Eye (tissue), 1 donor: Measurements from ENCODE around the gene FCGBP.
"Not testable (repeated sequence)": the region's sequence is repeated elsewhere in the genome, so short reads cannot be mapped to it uniquely, and the experiment has no call there.

Experiments
- DNase-seq: peaks from one replicate; pipeline ENCODE4 v3.0.0-alpha.2; 2015

FCGBP gene

DNA sequence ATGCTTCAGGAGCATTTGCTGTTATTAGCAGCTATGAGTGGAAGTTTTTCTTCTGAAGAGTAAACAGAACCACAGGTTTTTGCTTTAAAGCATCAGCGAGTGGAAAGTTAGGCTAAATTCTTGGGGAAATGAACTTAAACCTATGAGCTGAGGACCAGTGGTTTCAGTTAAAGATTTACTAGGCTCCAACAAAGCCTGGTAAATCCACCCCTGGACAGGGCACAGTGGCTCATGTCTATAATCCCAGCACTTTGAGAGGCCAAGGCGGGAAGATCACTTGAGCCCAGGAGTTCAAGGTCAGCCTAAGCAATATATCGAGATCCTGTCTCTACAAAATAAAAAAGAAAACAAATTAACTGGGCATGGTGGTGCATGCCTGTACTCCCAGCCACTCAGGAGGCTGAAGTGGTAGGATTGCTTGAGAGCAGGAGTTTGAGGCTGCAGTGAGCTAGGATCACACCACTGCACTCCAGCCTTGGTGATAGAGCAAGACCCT is 46.9 kb downstream of the FCGBP start:
- not testable (repeated sequence) for DNase-seq

DNA sequence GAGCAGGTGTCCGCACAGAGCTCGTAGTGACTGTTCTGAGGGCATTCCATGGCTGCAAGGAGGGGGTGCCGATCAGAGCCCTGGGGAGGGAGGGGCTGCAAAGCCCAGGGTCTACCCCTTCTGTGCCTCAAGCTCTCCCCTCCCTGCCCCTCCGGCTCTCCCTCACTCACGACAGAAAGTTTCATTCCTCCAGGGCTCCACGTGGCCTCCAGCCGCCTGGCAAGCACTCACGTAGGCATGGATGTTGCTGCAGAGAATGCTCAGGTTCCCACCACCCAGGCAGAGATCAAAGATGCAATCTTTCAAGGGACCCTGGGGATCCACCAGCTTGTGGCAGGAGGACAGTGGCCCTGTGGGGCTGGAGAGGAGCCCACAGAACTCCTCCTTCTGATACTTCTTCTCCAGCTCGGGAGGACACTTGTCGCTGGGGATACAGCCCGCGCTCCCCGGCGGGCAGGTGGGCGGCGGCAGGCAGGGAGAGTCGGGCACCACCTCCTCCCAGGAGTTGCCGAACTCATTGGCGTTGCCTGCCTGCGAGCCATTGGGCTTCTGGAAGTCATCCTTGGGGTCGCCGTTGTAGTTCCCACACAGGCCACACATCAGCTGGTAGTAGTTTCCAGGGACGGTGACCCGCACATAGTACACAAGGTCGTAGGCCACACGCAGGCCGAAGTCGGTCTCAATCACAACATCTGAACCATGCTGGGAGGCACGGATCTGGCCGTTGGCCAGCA is 48.4 kb downstream of the FCGBP start:
- DNase-seq: not testable (repeated sequence)

DNA sequence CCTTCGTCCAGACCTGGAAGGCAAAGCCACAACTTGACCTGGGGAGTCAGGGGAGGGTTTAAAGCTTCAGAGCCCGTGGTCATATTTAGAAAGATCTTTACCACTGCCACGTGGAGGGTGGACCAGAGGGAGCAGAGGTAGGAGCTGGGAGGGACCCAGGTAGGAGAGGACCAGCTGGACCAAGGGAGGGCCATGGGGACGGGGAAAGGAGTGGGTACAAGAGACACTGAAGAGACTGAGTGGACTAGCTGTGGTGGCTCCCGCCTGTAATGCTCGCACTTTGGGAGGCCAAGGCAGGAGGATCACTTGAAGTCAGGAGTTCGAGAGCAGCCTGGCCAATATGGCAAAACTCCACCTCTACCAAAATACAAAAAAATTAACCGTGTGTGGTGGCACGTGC is 49.7 kb downstream of the FCGBP start:
- DNase-seq: not testable (repeated sequence)
